K562 (cell line): ENCODE data around the gene TRDMT1. TPM values are rescaled to one million over a fixed set of nuclear protein-coding genes. Genes with fewer than 3 reads are reported as not detected.

Experiments
- ATAC-seq: fragments of 200-7000 bp; cut with Tn5 transposase; 3 replicates; pipeline ENCODE4 v1.9.1; 2020; ENCODE audit warnings: moderate library complexity
- BruUV-seq: library from RNA; stranded (reverse); fragments of 400-500 nt; replicated peaks from 2 replicates; lab custom pipeline; 2021; lab: Mats Ljungman, UMichigan
- CTCF ChIA-PET: fragments of 300-600 bp; formaldehyde crosslinking; extraction: SDS; loops from one replicate; lab custom pipeline; 2021; ENCODE audit warnings: low intra/inter-chr PET ratio; lab: Yijun Ruan, JAX
- POLR2A ChIA-PET: fragments of 300-600, 350-650 bp; sonication (Branson Sonifier 250); formaldehyde crosslinking; extraction: SDS; loops from one replicate; lab custom pipeline; 2021; ENCODE audit warnings: antibody characterized with exemption, inconsistent platforms; lab: Yijun Ruan, JAX
- DNase-seq, 4 experiments: peaks; one replicate each; pipeline versions ENCODE4 v3.0.0 to v3.0.0-alpha.2; 2011 to 2018; ENCODE audit warnings: low spot score in 3 of 4, mixed read lengths in 3 of 4; ENCODE audit errors: extremely low read depth in 1 of 4
- FAIRE-seq: peaks from 2 replicates; lab custom pipeline; 2011; peaks lifted over from hg19 to GRCh38; lab: Jason Lieb, UNC
- H2AFZ ChIP-seq: 2 replicates; pipeline ENCODE4 v1.6.0; 2011; ENCODE audit warnings: low read depth, low read length, control low read depth, inconsistent platforms
- H3K27ac ChIP-seq: fragments of 200-600 bp; 3 replicates; pipeline ENCODE4 v1.8.0; 2011; ENCODE audit warnings: low read depth, mild to moderate bottlenecking, control low read depth, inconsistent platforms, low read length, moderate library complexity, mixed read lengths; ENCODE audit errors: extremely low read depth
- H3K27me3 ChIP-seq, 2 experiments: fragments of 300-600 bp in 1 of 2; 2 replicates in 1 of 2; 3 replicates in 1 of 2; pipeline versions ENCODE4 v1.6.0 to v1.8.0; 2011; ENCODE audit warnings: inconsistent platforms in 2 of 2, low read length in 2 of 2, mild to moderate bottlenecking in 1 of 2, mixed read lengths in 1 of 2, moderate library complexity in 1 of 2; ENCODE audit not compliant: control insufficient read depth in 2 of 2, insufficient read depth in 2 of 2
- H3K36me3 ChIP-seq: fragments of 300-600 bp; 3 replicates; pipeline ENCODE4 v1.8.0; 2011; ENCODE audit warnings: mild to moderate bottlenecking, low read length, inconsistent platforms; ENCODE audit not compliant: control insufficient read depth, insufficient read depth
- H3K4me1 ChIP-seq, 2 experiments: fragments of 200-600 bp in 1 of 2; replicated peaks in 1 of 2; 2 replicates in 1 of 2; 3 replicates in 1 of 2; pipeline versions ENCODE4 v1.5.1 to v1.8.0; 2011; ENCODE audit warnings: inconsistent platforms in 2 of 2, low read length in 2 of 2, mild to moderate bottlenecking in 1 of 2, mixed read lengths in 1 of 2, moderate library complexity in 1 of 2; ENCODE audit not compliant: control insufficient read depth in 2 of 2, insufficient read depth in 2 of 2
- H3K4me2 ChIP-seq: 2 replicates; pipeline ENCODE4 v1.6.1; 2011; ENCODE audit warnings: low read length, control low read depth, inconsistent platforms, mixed read lengths; ENCODE audit not compliant: insufficient read depth
- H3K4me3 ChIP-seq: fragments of 200-600 bp; sonication (generic), shearing (Covaris generic); 2 replicates; pipeline ENCODE4 v1.5.1; 2016; ENCODE audit warnings: control low read depth, inconsistent platforms
- H3K79me2 ChIP-seq: fragments of 200-600 bp; 3 replicates; pipeline ENCODE4 v1.8.0; 2011; ENCODE audit warnings: low read length, inconsistent platforms; ENCODE audit not compliant: control insufficient read depth, insufficient read depth
- H3K9ac ChIP-seq, 2 experiments: 2 replicates each; pipeline versions ENCODE4 v1.6.0 to v1.6.1; 2011; ENCODE audit warnings: low read depth in 2 of 2, low read length in 2 of 2, control low read depth in 1 of 2, inconsistent platforms in 1 of 2, mild to moderate bottlenecking in 1 of 2, mixed read lengths in 1 of 2; ENCODE audit not compliant: insufficient read depth in 1 of 2
- H3K9me1 ChIP-seq: one replicate; pipeline ENCODE4 v1.6.0; 2011; ENCODE audit warnings: inconsistent platforms, mild to moderate bottlenecking, low read length, moderate library complexity; ENCODE audit not compliant: control insufficient read depth, insufficient read depth
- H3K9me3 ChIP-seq: replicated peaks from 2 replicates; pipeline ENCODE4 v1.5.1; 2011; ENCODE audit warnings: low read depth, low read length, inconsistent platforms; ENCODE audit not compliant: control insufficient read depth, insufficient read depth
- H4K20me1 ChIP-seq: replicated peaks from 2 replicates; pipeline ENCODE4 v1.6.1; 2011; ENCODE audit warnings: low read length, inconsistent platforms, mixed read lengths; ENCODE audit not compliant: control insufficient read depth, insufficient read depth
- CBX1 ChIP-seq: sonication (generic); IDR thresholded peaks from 2 replicates; pipeline ENCODE4 v1.6.1; 2016; ENCODE audit warnings: antibody characterized with exemption, low read depth, mild to moderate bottlenecking
- CSDE1 ChIP-seq, 2 experiments: fragments of 450-650 bp; IDR thresholded peaks; 2 replicates each; pipeline ENCODE4 v1.6.1; 2016; ENCODE audit warnings: mild to moderate bottlenecking in 1 of 2
- GABPB1 ChIP-seq: sonication (generic); formaldehyde crosslinking; IDR thresholded peaks from 2 replicates; pipeline ENCODE4 v1.8.0; 2022; ENCODE audit warnings: mild to moderate bottlenecking, missing genetic modification reagents
- GTF2A2 ChIP-seq: IDR thresholded peaks from 2 replicates; pipeline ENCODE4 v1.6.1; 2016; ENCODE audit warnings: mild to moderate bottlenecking, missing genetic modification characterization, missing compliant biosample characterization
- HEY1 ChIP-seq: fragments of 250-450 bp; sonication (Bioruptor Pico); IDR thresholded peaks from 2 replicates; pipeline ENCODE4 v1.5.0; 2020; ENCODE audit warnings: mild to moderate bottlenecking, moderate library complexity, borderline replicate concordance
- HNRNPL ChIP-seq: fragments of 200-400 bp; formaldehyde crosslinking; IDR thresholded peaks from 2 replicates; pipeline ENCODE4 v1.6.1; 2017; ENCODE audit warnings: low read depth, mild to moderate bottlenecking, low read length
- MBD1 ChIP-seq: fragments of 250-450 bp; sonication (Bioruptor Pico); IDR thresholded peaks from 2 replicates; pipeline ENCODE4 v1.8.0; 2022; ENCODE audit warnings: inconsistent platforms
- NFXL1 ChIP-seq: fragments of 450-650 bp; formaldehyde crosslinking; IDR thresholded peaks from 2 replicates; pipeline ENCODE4 v1.4.0; 2021; ENCODE audit warnings: mild to moderate bottlenecking
- NR2F6 ChIP-seq: fragments of 450-650 bp; formaldehyde crosslinking; IDR thresholded peaks from 2 replicates; pipeline ENCODE4 v1.4.0; 2020; ENCODE audit warnings: mild to moderate bottlenecking
- PHB ChIP-seq: fragments of 250-450 bp; sonication (Bioruptor Pico); IDR thresholded peaks from 2 replicates; pipeline ENCODE4 v1.5.0; 2021
- TGIF2 ChIP-seq: sonication (generic); formaldehyde crosslinking; IDR thresholded peaks from 2 replicates; pipeline ENCODE4 v1.8.1; 2022; ENCODE audit warnings: mild to moderate bottlenecking, missing genetic modification reagents, moderate library complexity
- ZBTB17 ChIP-seq: fragments of 450-650 bp; formaldehyde crosslinking; IDR thresholded peaks from 2 replicates; pipeline ENCODE4 v1.4.0; 2020; ENCODE audit warnings: mild to moderate bottlenecking
- ZNF274 ChIP-seq: IDR thresholded peaks from 2 replicates; pipeline ENCODE4 v1.6.1; 2011; ENCODE audit warnings: low read depth, mild to moderate bottlenecking, low read length, moderate library complexity, borderline replicate concordance
- ZNF699 ChIP-seq: fragments of 250-450 bp; sonication (Bioruptor Pico); IDR thresholded peaks from 2 replicates; pipeline ENCODE4 v1.8.0; 2021; ENCODE audit warnings: mild to moderate bottlenecking, moderate library complexity; ENCODE audit not compliant: insufficient replicate concordance
- ZNF76 ChIP-seq: fragments of 250-450 bp; sonication (Bioruptor Pico); IDR thresholded peaks from 2 replicates; pipeline ENCODE4 v1.4.0; 2020; ENCODE audit warnings: mild to moderate bottlenecking, moderate library complexity, borderline replicate concordance
- WGBS: fragments of 100-300 bp; shearing (Covaris generic); methylation state at CpG from one replicate; pipeline ENCODE4 v1.1.6; 2016; ENCODE audit warnings: low coverage, mixed read lengths; ENCODE audit not compliant: insufficient coverage; ENCODE audit errors: missing lambda C conversion rate; 5-methylcytosine and 5-hydroxymethylcytosine counted together
- in situ Hi-C: fragments of 300-500 bp; cut with MboI; formaldehyde crosslinking; loops from 4 replicates; pipeline ENCODE4 v1.15.0; 2018; ENCODE audit warnings: inconsistent platforms, mixed read lengths
- intact Hi-C: fragments of 100-400 bp; cut with micrococcal nuclease; formaldehyde crosslinking; loops from 2 replicates; pipeline ENCODE4 v1.14.2; 2022
- polyA plus RNA-seq, 8 experiments: library from polyadenylated mRNA; depleted of rRNA in 4 of 8; stranded (reverse) in 5 of 8; unstranded in 3 of 8; fragments of >200 nt; fragmentation: Nextera tagmentation in 2 of 8; fragmentation: Illumina TruSeq in 1 of 8; extraction: Ambion mirVana in 2 of 8; extraction: Trizol in 1 of 8; gene quantifications; 2 replicates each; pipeline versions ENCODE4 v1.2.1 to v1.2.3, GENCODE V29; 2011 to 2014; ENCODE audit warnings: inconsistent platforms in 1 of 8, missing spikeins in 1 of 8
- total RNA-seq, 7 experiments: library from RNA; depleted of rRNA in 6 of 7; stranded (reverse); fragments of >200 nt in 6 of 7; fragmentation: Illumina TruSeq in 2 of 7; extraction: Trizol in 2 of 7; gene quantifications; 2 replicates each; pipeline versions ENCODE4 v1.2.1 to v1.2.3, GENCODE V29; 2011 to 2021; ENCODE audit warnings: low replicate concordance in 1 of 7
- TF ChIP-seq, protein P1 (sequence below): sonication (generic); formaldehyde crosslinking; IDR thresholded peaks from 2 replicates; pipeline ENCODE4 v1.8.1; 2023; ENCODE audit warnings: mild to moderate bottlenecking, missing genetic modification reagents
- TF ChIP-seq, protein P2 (sequence below): fragments of 450-650 bp; formaldehyde crosslinking; IDR thresholded peaks from 2 replicates; pipeline ENCODE4 v1.4.0; 2020; ENCODE audit warnings: mild to moderate bottlenecking, moderate library complexity

Gene TRDMT1
- total and polyA plus RNA-seq, 9 of the 15 experiments (the other 6 are each of a cell fraction or from before 2014, with no cell fraction given), result 5.4 to 12.6 (median 9.3) TPM

GRCh38 chr10:17151716-17152115, 49.8 kb downstream of the TRDMT1 start:
- DNase-seq (no peak), FAIRE-seq (no peak), ATAC-seq (no peak)
- intact Hi-C loops (no loop called here), in situ Hi-C loops (no loop called here)
- CTCF ChIA-PET, result no interaction called here
- Histone ChIP-seq H2AFZ (no peak overlapping the region), H3K27ac (no peak overlapping the region), H3K4me2 (no peak overlapping the region), H4K20me1 (no peaks in the 10 kb centered on the region), H3K27me3 (no peaks in the 10 kb centered on the region), H3K4me1 (0 out of 5 replicates have a peak, but pooled peaks cover 0 to 3% of the 10 kb centered on the region in 2 experiments), H3K9me1 (no peaks in the 10 kb centered on the region), H3K79me2 (no peaks in the 10 kb centered on the region), H3K9ac (no peak overlapping the region), H3K36me3 (no peaks in the 10 kb centered on the region), H3K4me3 (no peak overlapping the region), H3K9me3 (no peaks in the 10 kb centered on the region)
- POLR2A ChIA-PET, result interaction anchor here (0.8 to 2.1 kb wide), 5 partner anchors 10 to 79 kb away, joined by 3 to 7 read pairs (median 3); no protein-coding TSS in a partner anchor
- no TSS peak for BruUV-seq
- WGBS, result 59% methylated on average over 1 of the region's 1 CpG
- no peak for TF ChIP-seq PHB (CRISPR knock-in tag)
- no peak for TF ChIP-seq CBX1
- no peak for TF ChIP-seq ZNF76
- TF ChIP-seq, protein P1, sequence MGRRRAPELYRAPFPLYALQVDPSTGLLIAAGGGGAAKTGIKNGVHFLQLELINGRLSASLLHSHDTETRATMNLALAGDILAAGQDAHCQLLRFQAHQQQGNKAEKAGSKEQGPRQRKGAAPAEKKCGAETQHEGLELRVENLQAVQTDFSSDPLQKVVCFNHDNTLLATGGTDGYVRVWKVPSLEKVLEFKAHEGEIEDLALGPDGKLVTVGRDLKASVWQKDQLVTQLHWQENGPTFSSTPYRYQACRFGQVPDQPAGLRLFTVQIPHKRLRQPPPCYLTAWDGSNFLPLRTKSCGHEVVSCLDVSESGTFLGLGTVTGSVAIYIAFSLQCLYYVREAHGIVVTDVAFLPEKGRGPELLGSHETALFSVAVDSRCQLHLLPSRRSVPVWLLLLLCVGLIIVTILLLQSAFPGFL (CRISPR knock-in tag), result no peak
- no peak for TF ChIP-seq TGIF2 (CRISPR knock-in tag)
- TF ChIP-seq HNRNPL, result no peak
- TF ChIP-seq CSDE1 (IDR thresholded peaks at IDR 0.05), result no peak
- no peak for TF ChIP-seq GTF2A2 (tag)
- TF ChIP-seq ZNF274, result no peak
- TF ChIP-seq, protein P2, sequence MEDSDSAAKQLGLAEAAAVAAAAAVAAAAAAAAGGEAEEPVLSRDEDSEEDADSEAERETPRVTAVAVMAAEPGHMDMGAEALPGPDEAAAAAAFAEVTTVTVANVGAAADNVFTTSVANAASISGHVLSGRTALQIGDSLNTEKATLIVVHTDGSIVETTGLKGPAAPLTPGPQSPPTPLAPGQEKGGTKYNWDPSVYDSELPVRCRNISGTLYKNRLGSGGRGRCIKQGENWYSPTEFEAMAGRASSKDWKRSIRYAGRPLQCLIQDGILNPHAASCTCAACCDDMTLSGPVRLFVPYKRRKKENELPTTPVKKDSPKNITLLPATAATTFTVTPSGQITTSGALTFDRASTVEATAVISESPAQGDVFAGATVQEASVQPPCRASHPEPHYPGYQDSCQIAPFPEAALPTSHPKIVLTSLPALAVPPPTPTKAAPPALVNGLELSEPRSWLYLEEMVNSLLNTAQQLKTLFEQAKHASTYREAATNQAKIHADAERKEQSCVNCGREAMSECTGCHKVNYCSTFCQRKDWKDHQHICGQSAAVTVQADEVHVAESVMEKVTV, result no peak
- TF ChIP-seq MBD1 (CRISPR knock-in tag), result no peak
- TF ChIP-seq GABPB1, result no peak
- no peak for TF ChIP-seq NR2F6 (CRISPR knock-in tag)
- TF ChIP-seq ZBTB17 (CRISPR knock-in tag), result no peak
- TF ChIP-seq ZNF699 (CRISPR knock-in tag), result no peak
- no peak for TF ChIP-seq NFXL1 (CRISPR knock-in tag)
- no peak for TF ChIP-seq HEY1 (CRISPR knock-in tag)
